GM10266 (cell line): Measurements from ENCODE around the gene PEX26.
"Not testable (repeated sequence)": the region's sequence is repeated elsewhere in the genome, so short reads cannot be mapped to it uniquely, and the experiment has no call there.

Source experiments
- DNase-seq: peaks from one replicate; pipeline ENCODE4 v3.0.0; 2012; ENCODE audit errors: extremely low spot score
- CTCF ChIP-seq: IDR thresholded peaks from 2 replicates; pipeline ENCODE4 v1.5.1; 2012; ENCODE audit warnings: mild to moderate bottlenecking, low read depth; ENCODE audit not compliant: control insufficient read depth, insufficient read depth; ENCODE audit errors: missing control alignments

PEX26 gene

GRCh38 chr22:18058371-18059093, 19.3 kb upstream of the PEX26 start:
- TF ChIP-seq CTCF, result no peak
- no peak for DNase-seq

GRCh38 chr22:18059094-18059417, 18.7 kb upstream of the PEX26 start:
- TF ChIP-seq CTCF, result no peak
- DNase-seq, result no peak

- no peak for TF ChIP-seq CTCF
- DNase-seq, result no peak
These were observed 18.3 kb upstream of the PEX26 start for GRCh38 chr22:18059473-18059872.

GRCh38 chr22:18059991-18060390, 17.8 kb upstream of the PEX26 start:
- no peak for TF ChIP-seq CTCF
- no peak for DNase-seq

- no peak for DNase-seq
- TF ChIP-seq CTCF, result no peak
These were observed 16.9 kb upstream of the PEX26 start for GRCh38 chr22:18060646-18061620.

- no peak for TF ChIP-seq CTCF
- DNase-seq, result no peak
These were observed 15.4 kb upstream of the PEX26 start for GRCh38 chr22:18062421-18062820.

- no peak for TF ChIP-seq CTCF
- DNase-seq, result no peak
These were observed 14.5 kb upstream of the PEX26 start for GRCh38 chr22:18063306-18063705.

GRCh38 chr22:18063715-18064114, 14.1 kb upstream of the PEX26 start:
- not testable (repeated sequence) for DNase-seq
